Measurements from ENCODE around the gene RAVER1.
"Not testable (repeated sequence)": the region's sequence is repeated elsewhere in the genome, so short reads cannot be mapped to it uniquely, and the experiment has no call there.

RAVER1 gene

GRCh38 chr19:10344780-10345179 is 11.5 kb upstream of the RAVER1 start:
- no peak for DNase-seq (ENCODE audit: low read depth)

- no peak for DNase-seq (ENCODE audit: low read depth)
Observed at GRCh38 chr19:10343495-10343894, 10.2 kb upstream of the RAVER1 start.

GRCh38 chr19:10339977-10340376 is 6.6 kb upstream of the RAVER1 start:
- no peak for DNase-seq (ENCODE audit: low read depth)

- peak; percentile 43 for DNase-seq (ENCODE audit: low read depth)
Observed at GRCh38 chr19:10339380-10339960, 6.1 kb upstream of the RAVER1 start, which contains the start of gene ICAM3. ICAM3 (minus strand) TSS chr19:10339624; CDS start chr19:10339614, 10 bp downstream.

- no peak for DNase-seq (ENCODE audit: low read depth)
Observed at GRCh38 chr19:10338940-10339339, 5.6 kb upstream of the RAVER1 start.

- not testable (repeated sequence) for DNase-seq (ENCODE audit: low read depth)
Observed at GRCh38 chr19:10336725-10337124, 3.4 kb upstream of the RAVER1 start.

- no peak for DNase-seq (ENCODE audit: low read depth)
Observed at GRCh38 chr19:10335352-10335985, 2.1 kb upstream of the RAVER1 start.

GRCh38 chr19:10334588-10335351 is 1.4 kb upstream of the RAVER1 start:
- no peak for DNase-seq (ENCODE audit: low read depth)

- no peak for DNase-seq (ENCODE audit: low read depth)
Observed at GRCh38 chr19:10333758-10334587, 644 bp upstream of the RAVER1 start.

GRCh38 chr19:10332158-10332964 is 968 bp downstream of the RAVER1 start:
- no peak for DNase-seq (ENCODE audit: low read depth)

- DNase-seq (ENCODE audit: low read depth): no peak
Observed at GRCh38 chr19:10329555-10329954, 3.8 kb downstream of the RAVER1 start.

GRCh38 chr19:10328558-10329429 is 4.5 kb downstream of the RAVER1 start:
- DNase-seq (ENCODE audit: low read depth): no peak

- no peak for DNase-seq (ENCODE audit: low read depth)
Observed at GRCh38 chr19:10327793-10328192, 5.5 kb downstream of the RAVER1 start.

- no peak for DNase-seq (ENCODE audit: low read depth)
Observed at GRCh38 chr19:10325732-10326131, 7.6 kb downstream of the RAVER1 start.

- DNase-seq (ENCODE audit: low read depth): no peak
Observed at GRCh38 chr19:10321874-10322835, 11.2 kb downstream of the RAVER1 start.

- DNase-seq (ENCODE audit: low read depth): no peak
Observed at GRCh38 chr19:10321417-10321797, 11.9 kb downstream of the RAVER1 start.

- no peak for DNase-seq (ENCODE audit: low read depth)
Observed at GRCh38 chr19:10320602-10321416, 12.5 kb downstream of the RAVER1 start.
